ENCODE measurements around the gene EXTL1.

The EXTL1 gene

GRCh38 chr1:26035959-26036755 is 14.6 kb downstream of the EXTL1 start:
- intact Hi-C loops (cut with DNase I), result loop anchor here (5.0 kb wide), 2 partner anchors 66 to 111 kb away; no protein-coding TSS in a partner anchor
- DNase-seq, result peak; percentile 67 to 94 (median 86)

GRCh38 chr1:26036756-26037281 is 15.2 kb downstream of the EXTL1 start:
- DNase-seq, result no peak
- intact Hi-C loops (cut with DNase I), result loop anchor here (5.0 kb wide), 2 partner anchors 65 to 110 kb away; no protein-coding TSS in a partner anchor

GRCh38 chr1:26037904-26038303 is 16.3 kb downstream of the EXTL1 start:
- no peak for DNase-seq

DNA sequence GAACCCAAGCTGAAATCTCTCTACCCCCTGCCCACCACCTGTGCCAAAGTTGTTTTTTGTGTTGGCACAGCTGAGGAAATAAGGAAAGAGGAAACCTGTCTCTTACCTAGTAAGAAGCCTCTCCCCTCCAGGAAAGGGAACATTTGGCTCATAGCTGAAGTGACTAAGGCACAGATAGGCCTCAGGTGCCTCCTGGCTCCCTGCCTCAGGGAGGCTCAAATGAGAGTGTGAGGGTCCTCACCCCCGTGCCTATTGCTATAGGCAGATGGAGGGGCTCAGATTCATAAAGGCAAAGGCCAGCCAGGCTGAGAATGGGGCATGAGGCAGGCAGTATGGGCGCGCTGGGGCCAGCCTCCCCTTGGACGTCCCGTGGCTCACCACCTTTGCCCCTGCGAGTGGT is 16.9 kb downstream of the EXTL1 start:
- intact Hi-C loops (cut with DNase I), result loop anchor here (5.0 kb wide), 2 partner anchors 64 to 109 kb away; no protein-coding TSS in a partner anchor
- DNase-seq, result no peak

More at GRCh38 chr1:26037904-26038303, 16.3 kb downstream of the EXTL1 start:
- intact Hi-C loops (cut with DNase I), result loop anchor here (5.0 kb wide), 2 partner anchors 64 to 109 kb away; no protein-coding TSS in a partner anchor

DNA sequence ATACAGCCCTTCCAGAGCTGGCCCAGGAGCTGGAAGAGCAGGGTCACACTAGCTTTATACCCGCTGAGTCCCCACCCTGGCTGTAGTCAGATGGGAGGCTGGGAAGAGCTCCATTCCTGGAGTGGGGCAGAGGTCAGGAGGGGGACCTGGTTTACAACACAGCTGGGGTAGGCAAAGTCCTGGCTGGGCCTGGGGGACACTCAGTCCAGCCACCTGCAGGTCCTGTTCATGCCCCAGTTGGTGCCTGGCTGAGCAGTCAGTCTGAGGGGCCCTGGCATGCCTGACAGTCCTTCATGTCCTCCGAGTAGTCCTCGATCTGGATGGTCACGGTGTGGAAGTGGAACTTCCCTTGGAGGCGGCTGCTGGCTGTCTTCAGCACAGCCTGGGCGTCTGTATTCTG is 17.3 kb downstream of the EXTL1 start:
- intact Hi-C loops (cut with DNase I), result loop anchor here (5.0 kb wide), 2 partner anchors 63 to 108 kb away; no protein-coding TSS in a partner anchor
- no peak for DNase-seq

DNA sequence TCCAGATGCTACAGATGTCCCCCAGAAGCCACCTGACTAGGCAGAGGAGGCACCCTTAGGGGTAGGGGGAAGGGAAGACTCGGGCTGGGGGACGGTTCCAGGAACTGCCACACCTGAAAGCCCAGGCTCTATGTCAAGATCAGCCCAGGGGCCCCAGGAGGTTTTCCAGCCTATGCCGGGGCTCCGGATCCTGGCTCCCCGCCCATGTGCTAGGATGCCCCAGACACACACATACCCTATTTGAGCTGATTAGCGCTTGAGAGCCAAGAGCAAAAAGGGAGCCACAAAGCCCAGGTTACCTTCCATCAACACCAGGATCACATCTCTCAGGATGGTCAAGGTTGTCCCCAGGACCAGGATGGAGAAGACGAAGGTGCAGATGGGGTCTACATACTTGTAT is 19.8 kb downstream of the EXTL1 start:
- intact Hi-C loops (cut with DNase I), result no loop called here
- no peak for DNase-seq

GRCh38 chr1:26041978-26042377 is 20.4 kb downstream of the EXTL1 start:
- no peak for DNase-seq
- intact Hi-C loops (cut with DNase I), result no loop called here

- DNase-seq, result no peak
- intact Hi-C loops (cut with DNase I), result no loop called here
Observed at GRCh38 chr1:26043765-26044164, 22.2 kb downstream of the EXTL1 start.

DNA sequence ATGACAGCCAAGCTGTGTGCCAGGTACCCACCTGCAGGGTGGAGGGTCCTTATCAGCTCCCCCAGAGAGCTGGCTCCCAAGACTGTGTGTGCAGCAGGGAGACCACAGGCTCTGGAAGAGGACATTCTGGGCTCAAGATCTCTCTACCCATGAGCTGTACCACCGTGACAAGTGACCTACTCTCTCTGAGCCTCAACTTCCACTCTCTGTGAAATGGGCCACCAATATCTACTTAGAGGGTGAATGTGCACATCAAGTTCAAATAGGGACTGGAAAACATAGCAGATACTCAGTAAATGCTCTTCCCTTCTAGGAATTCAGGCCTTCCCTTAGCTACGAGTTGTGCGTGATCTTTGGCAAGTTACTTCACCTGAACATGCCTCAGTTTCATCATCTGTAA is 22.8 kb downstream of the EXTL1 start:
- DNase-seq, result no peak
- intact Hi-C loops (cut with DNase I), result no loop called here

DNA sequence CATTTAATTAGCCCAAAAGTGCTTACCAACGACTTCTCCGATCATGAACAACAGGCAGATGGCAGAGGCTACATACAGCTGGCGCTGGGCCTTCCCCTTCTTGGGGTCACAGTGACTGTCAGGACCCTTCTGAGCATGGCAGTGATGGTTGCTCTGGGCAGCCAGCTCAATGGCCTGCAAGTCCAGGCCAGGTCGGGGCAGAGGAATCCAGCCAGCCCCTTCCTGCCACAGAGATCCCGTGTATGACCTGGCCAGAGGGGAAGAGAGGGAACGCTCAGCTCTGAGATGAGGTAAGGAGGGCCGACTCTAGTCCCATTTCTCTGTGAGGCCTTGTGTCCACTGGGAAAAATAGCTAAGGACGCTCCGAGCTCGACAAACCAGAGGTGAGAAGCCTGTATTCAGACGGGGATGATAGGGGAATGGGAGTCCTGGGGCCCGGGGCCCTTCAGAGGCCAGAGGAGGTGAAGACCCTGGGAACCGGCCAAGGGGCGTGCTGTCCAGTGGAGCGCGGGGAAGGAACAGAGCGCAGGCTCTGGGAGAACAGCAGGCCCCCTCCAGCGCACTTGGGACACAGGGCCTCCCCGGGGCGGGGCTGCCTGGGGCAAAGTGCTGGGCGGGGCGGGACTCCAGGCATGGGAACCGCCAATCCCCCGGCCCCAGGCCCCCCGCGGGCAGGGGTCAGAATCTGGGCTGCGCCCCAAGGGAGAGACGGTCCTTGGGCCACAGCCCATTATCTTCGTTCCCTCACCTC is 23.6 kb downstream of the EXTL1 start:
- intact Hi-C loops (cut with DNase I), result no loop called here
- DNase-seq, result no peak

- intact Hi-C loops (cut with DNase I), result no loop called here
- DNase-seq, result no peak
Observed at GRCh38 chr1:26045722-26046245, 24.2 kb downstream of the EXTL1 start, which contains the start of gene SLC30A2. Gene SLC30A2, minus strand, starts transcription at chr1:26046118. Its CDS starts 222 bp downstream, at chr1:26045896.

DNA sequence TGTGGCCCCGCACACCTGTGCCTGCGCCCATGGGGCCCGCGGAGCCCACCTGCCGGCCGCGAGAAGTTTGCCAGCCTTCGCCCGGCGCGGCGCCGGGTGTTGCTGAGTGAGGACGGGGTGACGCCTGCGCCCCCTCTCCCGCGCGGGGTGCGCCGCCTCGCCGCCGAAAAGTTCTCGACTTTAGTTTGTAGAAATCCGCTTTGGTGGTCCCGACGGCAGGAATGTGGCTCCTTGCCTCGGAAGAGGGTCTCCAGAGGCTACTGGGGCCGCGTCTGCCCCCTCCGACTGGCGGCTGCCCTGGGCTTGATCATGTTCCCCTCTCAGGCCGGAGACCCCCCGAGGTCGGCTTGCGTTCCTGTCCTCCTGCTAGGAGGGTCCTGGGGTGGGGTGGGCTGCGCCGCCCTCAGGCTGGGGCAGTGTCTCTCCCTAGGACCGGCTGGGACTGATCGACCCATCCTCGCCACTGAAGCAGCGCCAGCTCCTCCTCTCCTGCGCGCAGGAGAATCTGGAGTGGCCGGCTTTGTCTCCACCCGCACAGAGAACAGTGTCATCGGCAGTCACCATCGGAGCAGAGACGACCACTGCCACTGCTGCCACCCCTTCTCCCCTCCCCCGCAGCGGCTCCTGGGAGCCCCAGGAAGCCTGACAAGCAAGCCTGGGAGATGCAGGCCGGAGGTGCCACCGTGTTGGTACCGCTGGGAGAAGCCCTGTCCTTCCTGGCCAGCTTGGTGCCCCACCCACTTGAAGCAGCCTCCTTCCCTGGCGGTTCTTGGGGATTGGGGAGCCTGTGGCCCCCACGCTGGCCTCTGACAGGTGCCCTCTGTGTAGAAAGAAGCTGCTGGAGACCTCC is 24.9 kb downstream of the EXTL1 start:
- intact Hi-C loops (cut with DNase I), result no loop called here
- no peak for DNase-seq

DNA sequence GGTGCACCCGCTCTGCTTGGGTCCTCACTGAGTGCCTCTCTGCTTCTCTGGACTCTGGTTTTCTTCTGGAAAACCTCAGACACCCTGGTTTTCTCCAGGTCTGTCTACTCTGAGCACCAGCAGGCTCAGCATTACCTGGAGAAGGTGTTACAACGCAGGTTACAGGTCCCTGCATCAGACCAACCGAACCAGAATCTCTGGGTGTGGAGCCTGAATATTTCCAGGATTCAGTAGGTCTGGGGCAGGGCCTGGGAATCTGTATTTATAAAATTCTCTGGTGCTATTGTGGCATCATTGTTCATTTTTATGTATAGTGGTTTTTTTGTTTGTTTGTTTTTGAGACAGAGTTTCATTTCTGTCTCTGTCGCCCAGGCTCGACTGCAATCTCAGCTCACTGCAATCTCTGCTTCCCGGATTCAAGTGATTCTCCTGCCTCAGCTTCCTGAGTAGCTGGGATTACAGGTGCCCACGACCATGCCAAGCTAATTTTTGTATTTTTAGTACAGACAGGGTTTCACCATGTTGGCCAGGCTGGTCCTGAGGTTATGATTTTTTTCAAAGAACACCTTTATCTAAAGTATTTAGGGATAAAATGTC is 25.8 kb downstream of the EXTL1 start:
- DNase-seq, result no peak
- intact Hi-C loops (cut with DNase I), result no loop called here

DNA sequence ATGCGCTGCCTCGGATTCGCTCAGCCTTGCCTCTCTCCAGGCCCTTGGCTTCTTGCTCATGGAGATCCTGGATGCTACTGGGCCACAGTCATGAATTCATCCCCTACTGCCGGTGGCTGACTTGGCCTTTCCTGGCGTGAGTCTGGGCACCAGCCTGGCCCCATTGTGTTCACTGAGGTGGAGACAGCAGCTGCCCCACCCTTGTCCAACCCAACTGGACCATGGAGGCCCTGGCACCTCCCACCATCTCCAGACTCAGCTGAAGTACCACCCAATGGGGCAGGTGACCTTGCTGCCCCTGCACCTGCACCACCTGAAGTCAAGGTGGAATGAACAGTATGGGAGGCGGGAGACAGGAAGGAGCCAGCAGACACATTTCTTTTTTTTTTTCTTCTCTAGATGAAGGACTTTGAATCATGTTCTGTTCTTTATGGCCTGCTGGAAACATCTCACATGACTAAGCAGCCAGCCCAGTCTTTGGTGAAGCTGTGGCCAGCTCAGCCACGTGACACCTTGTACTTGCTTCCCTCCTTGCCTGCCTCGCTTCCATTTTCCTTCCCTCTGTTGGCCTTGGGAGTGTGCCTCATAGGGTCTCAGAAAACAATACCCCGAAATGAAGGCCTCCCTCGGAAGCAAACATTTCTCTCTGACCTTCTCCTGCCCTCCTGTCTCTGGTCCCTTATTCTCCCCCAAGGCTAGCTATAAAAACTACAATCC is 28.1 kb downstream of the EXTL1 start:
- no peak for DNase-seq
- intact Hi-C loops (cut with DNase I), result no loop called here

GRCh38 chr1:26050248-26050640 is 28.7 kb downstream of the EXTL1 start:
- intact Hi-C loops (cut with DNase I), result no loop called here
- DNase-seq, result no peak

DNA sequence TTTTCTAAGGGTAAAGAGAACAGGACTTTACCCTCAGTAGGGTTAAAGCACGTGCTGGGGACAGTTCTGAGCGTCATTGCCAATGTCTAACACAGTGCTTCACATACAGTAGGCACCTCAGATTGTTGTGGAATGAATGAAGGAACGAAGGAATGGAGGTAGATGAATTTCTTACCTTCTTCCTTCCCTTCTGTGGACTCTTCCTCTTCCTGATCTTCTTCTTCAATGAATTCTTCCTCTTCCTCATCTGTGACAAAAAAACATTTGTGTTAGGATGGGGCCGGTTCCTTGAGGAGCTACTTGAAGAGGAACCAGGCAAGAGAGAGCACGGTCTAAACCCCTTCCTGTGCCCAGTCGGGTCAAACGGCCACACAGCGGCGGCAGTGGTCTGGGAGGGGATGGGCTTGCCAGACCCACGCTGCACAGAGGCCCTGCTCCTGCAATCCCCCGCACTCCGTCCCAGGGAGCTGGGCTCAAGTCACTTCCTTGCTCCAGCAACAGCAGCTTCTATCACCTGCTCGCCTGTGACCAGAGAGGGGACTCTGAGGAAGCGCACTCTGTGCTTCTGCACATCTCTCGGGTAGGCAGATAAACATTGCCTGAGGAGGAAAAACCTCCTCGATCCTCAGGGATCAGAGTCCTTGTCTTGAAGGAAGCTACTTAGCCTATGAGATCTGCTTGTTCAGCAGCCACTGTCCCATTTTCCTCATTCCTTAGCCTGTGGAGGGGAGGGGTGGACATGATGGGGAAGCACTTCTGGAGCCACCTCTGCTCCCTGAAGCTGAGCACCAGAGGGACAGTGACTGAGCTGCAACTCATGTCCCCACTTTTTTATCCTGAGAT is 32.4 kb downstream of the EXTL1 start:
- intact Hi-C loops (cut with DNase I), result no loop called here
- DNase-seq, result no peak

DNA sequence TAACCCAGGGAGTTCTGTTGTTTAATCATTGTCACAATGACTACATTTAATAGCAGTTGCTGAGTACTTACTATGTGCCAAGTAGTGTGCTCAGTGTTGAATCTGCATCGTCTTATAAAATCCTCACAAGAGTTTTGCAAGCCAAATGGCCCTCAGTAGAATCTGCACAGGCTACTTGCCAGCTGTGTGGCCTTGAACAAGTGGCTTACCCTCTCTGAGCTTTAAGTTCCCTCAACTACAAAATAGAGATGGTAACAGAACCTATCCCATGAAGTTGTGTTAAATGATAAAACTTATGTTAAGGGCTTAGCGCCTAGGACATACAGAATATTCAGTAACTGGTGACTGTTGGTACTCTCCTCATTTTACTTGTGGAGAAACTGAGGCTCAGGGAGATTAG is 33.5 kb downstream of the EXTL1 start:
- DNase-seq, result no peak
- intact Hi-C loops (cut with DNase I), result no loop called here
